HEK293T (cell line): ENCODE data around the gene ZFR.

Experiments
- ARNT ChIP-seq: fragments of 450-650 bp; IDR thresholded peaks from 2 replicates; pipeline ENCODE4 v1.6.1; 2017; ENCODE audit warnings: mild to moderate bottlenecking
- SP1 ChIP-seq: fragments of 450-650 bp; IDR thresholded peaks from 2 replicates; pipeline ENCODE4 v1.6.1; 2017
- SUZ12 ChIP-seq: fragments of 450-650 bp; IDR thresholded peaks from 2 replicates; pipeline ENCODE4 v1.6.1; 2016; ENCODE audit warnings: mild to moderate bottlenecking

DNA sequence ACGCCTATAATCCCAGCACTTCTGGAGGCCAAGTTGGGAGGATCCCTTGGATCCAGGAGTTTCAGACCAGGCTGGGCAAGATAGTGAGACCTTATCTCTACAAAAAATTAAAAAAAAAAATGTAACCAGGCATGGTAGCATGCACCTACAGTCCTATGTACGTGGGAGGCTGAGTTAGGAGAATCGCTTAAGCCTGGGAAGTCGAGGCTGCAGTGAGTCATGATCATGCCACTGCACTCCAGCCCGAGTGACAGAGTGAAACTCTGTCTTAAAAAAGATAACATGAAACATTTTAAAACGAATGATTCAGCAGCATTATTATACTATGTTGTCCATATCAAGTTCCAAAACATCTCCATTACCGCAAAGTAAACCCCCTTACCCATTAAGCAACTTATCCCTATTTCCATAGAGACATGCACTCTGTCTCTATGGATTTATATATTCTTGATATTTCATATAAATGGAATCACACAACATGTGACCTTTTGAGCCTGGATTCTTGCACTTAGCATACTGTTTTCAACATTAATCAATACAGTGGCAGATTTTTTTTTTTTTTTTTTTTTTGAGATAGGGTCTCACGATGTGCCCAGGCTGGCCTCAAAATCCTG is 74.9 kb downstream of the ZFR start:
- TF ChIP-seq ARNT (no peak), SUZ12 (no peak), SP1 (no peak)
